HG02610 (cell line): ENCODE data around the gene SCO2.

Experiments used
- ATAC-seq: cut with Tn5 transposase; IDR thresholded peaks from one replicate; pipeline ENCODE4 v1.9.1; 2021; ENCODE audit warnings: mild to moderate bottlenecking, moderate library complexity; ENCODE audit not compliant: unreplicated experiment

The SCO2 gene

GRCh38 chr22:50525104-50525857 lies at the start of gene SCO2:
Gene SCO2, minus strand, starts transcription at chr22:50525598. Its CDS starts 1,187 bp downstream, at chr22:50524411.
- peak; percentile 41 for ATAC-seq

- no peak for ATAC-seq
Measured at GRCh38 chr22:50574383-50574755, 49.0 kb upstream of the SCO2 start.

GRCh38 chr22:50573491-50574382 lies 48.3 kb upstream of the SCO2 start:
- ATAC-seq, result no peak

- ATAC-seq, result no peak
Measured at GRCh38 chr22:50572965-50573364, 47.6 kb upstream of the SCO2 start.

DNA sequence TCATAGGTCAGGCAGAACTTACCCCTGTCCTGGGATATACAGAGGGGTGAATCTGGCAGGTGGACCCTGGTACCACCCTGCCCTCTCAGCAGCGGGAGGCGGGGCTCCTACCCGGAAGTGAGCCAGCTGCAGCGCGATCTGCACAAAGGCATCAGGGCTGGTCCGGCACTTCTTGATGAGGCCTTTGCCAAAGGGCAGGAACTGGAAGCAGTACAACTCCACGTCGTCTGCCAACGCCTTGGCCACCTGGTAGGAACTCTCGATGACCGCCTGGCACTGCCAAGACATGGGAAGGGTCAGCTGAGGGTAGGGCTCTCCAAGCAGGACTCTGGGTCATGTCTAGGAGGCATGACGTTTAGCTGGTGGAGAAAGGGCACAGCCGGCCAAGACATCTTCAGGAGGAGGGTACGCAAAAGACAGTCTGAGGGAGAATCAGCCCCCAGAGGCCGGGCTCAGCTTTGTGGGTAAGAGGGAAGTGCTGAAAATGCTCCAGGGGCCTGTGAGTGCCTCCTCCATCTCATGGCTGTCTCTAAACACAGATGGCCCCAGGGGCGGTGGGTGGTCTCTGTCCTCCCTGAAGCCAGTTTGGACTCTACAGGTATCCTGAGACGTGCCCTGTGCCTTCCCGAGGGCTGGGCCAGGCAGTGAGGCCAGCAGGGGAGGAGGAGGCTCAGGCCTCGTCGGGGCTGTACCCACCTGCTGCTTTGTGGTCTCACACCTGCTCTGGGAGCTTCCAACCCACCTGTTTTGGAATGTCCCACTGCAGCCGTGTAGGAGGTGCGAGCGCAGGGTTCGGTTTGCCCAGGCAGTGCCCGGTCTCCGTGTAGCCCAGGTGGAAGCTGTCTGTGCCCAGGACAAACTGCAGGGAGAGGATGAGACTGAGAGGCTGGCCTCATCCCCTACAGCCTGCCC lies 46.1 kb upstream of the SCO2 start:
- no peak for ATAC-seq

DNA sequence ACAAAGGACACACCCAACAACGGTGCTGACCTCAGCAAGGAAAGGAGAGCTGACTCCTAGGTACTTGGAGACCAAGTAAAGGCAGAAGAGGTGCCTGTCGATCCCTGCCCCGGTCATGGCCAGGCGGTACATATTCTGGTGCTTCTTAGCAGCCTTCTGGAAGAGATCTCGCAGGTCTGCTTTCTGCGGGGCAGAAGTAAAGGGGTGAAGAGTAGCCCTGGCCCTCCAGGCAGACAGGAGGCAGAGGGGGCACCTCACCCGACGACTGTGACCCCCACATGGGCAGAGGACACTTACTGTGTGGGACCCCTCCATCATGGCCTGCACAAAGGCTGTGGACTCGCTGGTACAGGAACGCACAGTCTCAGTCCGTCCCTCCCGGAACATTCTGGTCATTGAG lies 45.5 kb upstream of the SCO2 start:
- no peak for ATAC-seq

DNA sequence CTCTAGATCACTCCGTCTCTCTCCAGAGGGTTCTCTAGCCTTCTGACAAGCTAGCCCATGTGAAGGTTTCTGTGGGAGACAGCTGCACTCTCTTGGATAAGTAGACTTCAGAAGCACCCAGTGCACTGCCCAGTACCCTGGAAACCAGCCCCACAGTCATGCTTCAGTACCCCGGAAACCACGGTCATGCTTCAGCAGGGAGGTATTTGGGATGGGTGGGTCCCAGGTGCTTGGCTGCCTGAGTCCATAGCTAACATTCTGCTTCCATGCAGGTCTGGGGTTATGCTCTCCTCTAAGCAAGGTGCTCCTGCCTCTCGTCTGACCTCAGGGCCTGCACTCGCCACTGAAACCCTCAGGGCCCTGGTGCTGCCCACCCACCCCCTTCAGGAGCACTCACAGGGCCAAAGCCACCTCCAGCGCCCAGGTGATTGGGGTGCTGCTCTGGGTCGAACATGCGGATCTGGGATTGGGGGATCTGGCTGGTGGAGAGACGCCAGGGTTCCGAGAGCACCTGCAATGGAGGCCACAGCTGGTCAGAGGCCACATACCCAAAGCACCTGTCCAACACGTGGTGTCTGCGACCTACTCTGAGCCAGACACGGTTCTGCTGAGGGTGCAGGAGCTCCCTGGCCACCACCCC lies 44.6 kb upstream of the SCO2 start:
- no peak for ATAC-seq

DNA sequence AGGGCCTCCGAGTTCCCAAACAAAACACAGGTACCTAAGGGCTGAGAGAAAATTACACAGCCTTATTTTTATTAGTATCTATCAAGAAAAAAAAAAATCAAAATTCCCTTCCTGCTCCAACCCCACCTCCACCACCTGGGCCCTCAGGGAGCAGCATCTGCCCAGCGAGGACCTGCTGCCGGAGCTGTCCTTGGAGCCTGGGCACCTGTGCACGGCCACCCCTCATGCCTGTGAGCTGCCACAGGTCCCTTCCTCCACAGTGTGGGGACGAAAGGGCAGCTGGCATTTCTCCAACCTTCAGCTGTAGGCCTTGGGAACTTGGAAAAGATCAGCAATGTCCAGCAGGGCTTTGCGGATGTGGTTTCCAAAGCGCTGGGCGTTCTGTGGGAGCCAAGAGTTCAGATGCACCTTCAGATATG lies 43.7 kb upstream of the SCO2 start:
- ATAC-seq, result no peak

DNA sequence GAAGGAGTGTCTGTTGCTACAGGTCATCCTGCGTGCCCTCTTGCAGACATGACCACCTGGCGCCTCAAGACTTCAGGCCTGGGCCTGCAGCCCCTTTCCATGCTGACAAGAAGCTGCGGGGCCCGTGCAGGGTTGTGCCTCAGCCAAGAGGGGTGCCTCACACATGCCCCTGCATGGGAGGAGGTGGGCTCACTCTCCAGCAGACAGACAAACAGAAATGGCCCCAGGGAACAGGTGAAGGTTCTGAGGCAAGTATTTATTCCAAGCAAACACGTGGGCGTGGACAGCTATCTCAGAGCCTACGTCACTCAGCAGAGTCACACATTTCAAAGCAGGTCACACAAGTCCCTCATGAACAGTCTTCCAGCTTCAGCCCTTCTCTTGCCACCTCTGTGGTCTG lies 43.2 kb upstream of the SCO2 start:
- ATAC-seq, result no peak

- ATAC-seq, result no peak
Measured at GRCh38 chr22:50567721-50568252, 42.4 kb upstream of the SCO2 start.

DNA sequence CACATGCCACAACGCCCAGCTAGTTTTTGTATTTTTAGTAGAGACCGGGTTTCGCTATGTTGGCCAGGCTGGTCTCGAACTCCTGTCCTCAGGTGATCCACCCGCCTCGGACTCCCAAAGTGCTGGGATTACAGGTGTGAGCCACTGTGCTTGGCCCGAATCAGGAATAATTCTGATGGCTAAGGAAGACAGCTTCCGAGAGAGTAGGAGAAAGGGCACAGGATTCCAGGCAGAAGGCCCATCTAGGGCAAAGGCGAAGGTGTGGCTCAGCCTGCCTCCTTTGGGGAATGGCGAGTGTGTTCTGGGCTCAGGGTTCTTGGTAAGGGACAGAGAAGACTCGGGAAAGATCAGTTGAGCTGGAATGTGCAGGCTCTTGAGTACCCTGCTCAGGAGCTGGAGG lies 38.9 kb upstream of the SCO2 start:
- no peak for ATAC-seq

- no peak for ATAC-seq
Measured at GRCh38 chr22:50563413-50564160, 38.2 kb upstream of the SCO2 start.

- ATAC-seq, result peak; percentile 88
Measured at GRCh38 chr22:50562523-50563412, 37.4 kb upstream of the SCO2 start, which contains the start of gene SYCE3. Gene SYCE3, minus strand, starts transcription at chr22:50562919. Its CDS starts 6,514 bp downstream, at chr22:50556405.

DNA sequence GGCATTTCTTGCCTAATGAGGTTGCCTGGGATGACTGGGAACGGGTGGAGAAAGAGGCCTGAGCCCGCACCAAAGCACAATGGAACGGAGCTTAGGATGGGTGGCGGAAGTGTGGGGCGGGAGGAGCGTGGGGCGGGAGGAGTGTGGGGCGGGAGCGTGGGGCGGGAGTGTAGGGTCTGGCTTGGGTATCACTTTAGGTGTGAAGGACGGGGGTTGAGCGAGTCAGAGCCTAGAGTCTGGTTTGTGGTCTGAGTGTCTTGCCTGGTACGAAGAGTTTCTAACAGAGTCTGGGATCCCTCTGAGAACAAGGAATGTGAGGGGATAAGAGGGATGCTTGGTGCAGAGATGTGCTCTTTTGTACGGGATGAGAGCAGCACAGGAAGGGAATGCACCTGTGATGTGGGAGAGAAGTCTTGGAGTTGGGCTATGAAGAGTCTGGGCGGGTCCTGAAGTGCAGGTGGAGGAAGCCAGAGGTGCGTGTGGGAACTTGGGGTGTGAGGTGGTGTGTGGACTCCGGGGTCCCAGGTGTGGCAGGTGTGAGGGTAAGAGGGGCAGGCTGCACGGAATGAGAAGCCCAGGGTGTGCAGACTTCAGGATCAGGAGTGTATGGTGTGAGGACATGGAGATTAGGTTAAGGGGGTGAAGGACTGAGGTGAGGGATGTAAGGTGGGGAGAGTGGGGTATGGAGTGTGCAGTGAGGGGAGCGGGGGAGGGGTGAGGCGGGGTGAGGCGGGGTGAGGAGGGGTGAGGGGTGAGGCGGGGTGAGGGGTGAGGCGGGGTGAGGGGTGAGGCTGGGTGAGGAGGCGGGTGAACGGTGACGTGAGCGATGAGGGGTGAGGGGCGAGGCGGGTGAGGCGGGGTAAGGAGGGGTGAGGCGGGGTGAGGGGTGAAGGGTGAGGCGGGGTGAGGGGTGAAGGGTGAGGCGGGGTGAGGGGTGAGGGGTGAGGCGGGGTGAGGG lies 36.3 kb upstream of the SCO2 start:
- ATAC-seq, result no peak

DNA sequence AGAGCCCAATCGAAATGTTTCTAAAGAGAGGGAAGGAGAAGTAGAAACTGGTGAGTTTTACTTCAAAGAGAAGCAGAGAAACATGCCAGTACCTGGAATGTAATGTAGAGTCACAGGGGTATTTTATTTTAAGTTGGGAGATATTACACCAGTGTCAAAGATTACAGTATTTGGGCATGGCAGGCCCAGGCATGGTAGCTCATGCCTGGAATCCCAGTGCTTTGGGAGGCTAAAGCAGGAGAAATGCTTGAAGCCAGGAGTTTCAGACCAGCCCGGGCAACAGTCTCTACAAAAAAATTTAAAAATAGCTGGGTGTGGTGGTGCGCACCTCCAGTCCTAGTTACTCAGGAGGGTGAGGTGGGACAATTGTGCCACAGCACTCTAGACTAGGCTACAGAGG lies 34.6 kb upstream of the SCO2 start:
- no peak for ATAC-seq

GRCh38 chr22:50556703-50557102 lies 31.3 kb upstream of the SCO2 start:
- ATAC-seq, result no peak

- ATAC-seq, result no peak
Measured at GRCh38 chr22:50553310-50553709, 27.9 kb upstream of the SCO2 start.
